Ovary (tissue), 3 donors: ENCODE measurements around the gene PAFAH1B1.

Experiments
- CTCF ChIP-seq, 3 donors: fragments of 450-650 bp in 2 of 3; fragments of 200-600 bp in 1 of 3; IDR thresholded peaks; one replicate each; pipeline versions ENCODE4 v1.5.1 to v1.8.0; 2016 to 2022; ENCODE audit warnings: antibody characterized with exemption in 3 of 3, mild to moderate bottlenecking in 1 of 3
- EP300 ChIP-seq: sonication (generic); formaldehyde crosslinking; IDR thresholded peaks from one replicate; pipeline ENCODE4 v1.6.1; 2017; ENCODE audit warnings: antibody characterized with exemption
- POLR2A ChIP-seq: fragments of 450-650 bp; IDR thresholded peaks from one replicate; pipeline ENCODE4 v1.6.1; 2017; ENCODE audit warnings: antibody characterized with exemption, mild to moderate bottlenecking, moderate library complexity
- donor health status: DM: no; HTN: no; CAD: no.

GRCh38 chr17:2545393-2545792 lies 48.1 kb upstream of the PAFAH1B1 start:
- TF ChIP-seq EP300 (no peak), CTCF (IDR thresholded peaks at IDR 0.05) (no peak), POLR2A (no peak)
